ENCODE results near the gene DAAM1. TPM values are rescaled to one million over a fixed set of nuclear protein-coding genes. Genes with fewer than 3 reads are reported as not detected.

Gene DAAM1
- total RNA-seq, 1 experiment from 2014 or later, result 35.3 TPM

GRCh38 chr14:59177262-59177661, 11.2 kb upstream of the DAAM1 start:
- no peaks in the 10 kb centered on the region for H3K27me3 Mint-ChIP-seq (ENCODE audit: insufficient read depth, unreplicated experiment)
- H3K9me3 Mint-ChIP-seq (ENCODE audit: unreplicated experiment), result no peaks in the 10 kb centered on the region
- no peak overlapping the region for H3K27ac Mint-ChIP-seq (ENCODE audit: unreplicated experiment)
- peak in 1 of 2 experiments; percentile 9 for DNase-seq
- intact Hi-C loops (cut with micrococcal nuclease; ENCODE audit: unreplicated experiment), result no loop called here
- H3K4me1 Mint-ChIP-seq (ENCODE audit: low read depth, unreplicated experiment), result no peaks in the 10 kb centered on the region
- Histone ChIP-seq H3K36me3 (ENCODE audit: control insufficient read depth, insufficient read depth, low read length) (no peaks in the 10 kb centered on the region), H3K9me3 (no peaks in the 10 kb centered on the region), H3K27me3 (replicated peaks; ENCODE audit: control insufficient read depth, insufficient read depth, low read length) (no peaks in the 10 kb centered on the region; the same call in 1 of the 2 replicates), H3K4me3 (ENCODE audit: low read depth, low read length) (no peak overlapping the region), H3K4me1 (no peaks in the 10 kb centered on the region)
- CTCF ChIA-PET, result no interaction called here
- POLR2A ChIA-PET, result interaction anchor here (0.7 kb wide), 1 partner anchor 184 kb away, joined by 10 read pairs; no protein-coding TSS in a partner anchor
- no TSS peak for BruUV-seq (replicated peaks)
- H3K36me3 Mint-ChIP-seq (ENCODE audit: insufficient read depth, unreplicated experiment), result no peaks in the 10 kb centered on the region
- no peak overlapping the region for H3K4me3 Mint-ChIP-seq (ENCODE audit: unreplicated experiment)
- TF ChIP-seq, protein P1, sequence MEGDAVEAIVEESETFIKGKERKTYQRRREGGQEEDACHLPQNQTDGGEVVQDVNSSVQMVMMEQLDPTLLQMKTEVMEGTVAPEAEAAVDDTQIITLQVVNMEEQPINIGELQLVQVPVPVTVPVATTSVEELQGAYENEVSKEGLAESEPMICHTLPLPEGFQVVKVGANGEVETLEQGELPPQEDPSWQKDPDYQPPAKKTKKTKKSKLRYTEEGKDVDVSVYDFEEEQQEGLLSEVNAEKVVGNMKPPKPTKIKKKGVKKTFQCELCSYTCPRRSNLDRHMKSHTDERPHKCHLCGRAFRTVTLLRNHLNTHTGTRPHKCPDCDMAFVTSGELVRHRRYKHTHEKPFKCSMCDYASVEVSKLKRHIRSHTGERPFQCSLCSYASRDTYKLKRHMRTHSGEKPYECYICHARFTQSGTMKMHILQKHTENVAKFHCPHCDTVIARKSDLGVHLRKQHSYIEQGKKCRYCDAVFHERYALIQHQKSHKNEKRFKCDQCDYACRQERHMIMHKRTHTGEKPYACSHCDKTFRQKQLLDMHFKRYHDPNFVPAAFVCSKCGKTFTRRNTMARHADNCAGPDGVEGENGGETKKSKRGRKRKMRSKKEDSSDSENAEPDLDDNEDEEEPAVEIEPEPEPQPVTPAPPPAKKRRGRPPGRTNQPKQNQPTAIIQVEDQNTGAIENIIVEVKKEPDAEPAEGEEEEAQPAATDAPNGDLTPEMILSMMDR (IDR thresholded peaks at IDR 0.05; ENCODE audit: insufficient read depth in 1 of 2, low read depth in 1 of 2, low read length in 1 of 2, severe bottlenecking in 1 of 2, unreplicated experiment in 1 of 2), result no peak

GRCh38 chr14:59181791-59182190, 6.7 kb upstream of the DAAM1 start:
- POLR2A ChIA-PET, result no interaction called here
- no peaks in the 10 kb centered on the region for H3K4me1 Mint-ChIP-seq (ENCODE audit: low read depth, unreplicated experiment)
- H3K9me3 ChIP-seq, result no peaks in the 10 kb centered on the region
- no peak overlapping the region for H3K27ac Mint-ChIP-seq (ENCODE audit: unreplicated experiment)
- H3K4me3 ChIP-seq (ENCODE audit: low read depth, low read length), result no peak overlapping the region
- no peaks in the 10 kb centered on the region for H3K36me3 Mint-ChIP-seq (ENCODE audit: insufficient read depth, unreplicated experiment)
- no peaks in the 10 kb centered on the region for H3K4me1 ChIP-seq
- H3K27me3 Mint-ChIP-seq (ENCODE audit: insufficient read depth, unreplicated experiment), result peaks cover 2% of the 10 kb centered on the region
- H3K4me3 Mint-ChIP-seq (ENCODE audit: unreplicated experiment), result no peak overlapping the region
- H3K9me3 Mint-ChIP-seq (ENCODE audit: unreplicated experiment), result no peaks in the 10 kb centered on the region
- no peaks in the 10 kb centered on the region; the same call in 1 of the 2 replicates for H3K27me3 ChIP-seq (replicated peaks; ENCODE audit: control insufficient read depth, insufficient read depth, low read length)
- TF ChIP-seq, protein P1 (IDR thresholded peaks at IDR 0.05; ENCODE audit: insufficient read depth in 1 of 2, low read depth in 1 of 2, low read length in 1 of 2, severe bottlenecking in 1 of 2, unreplicated experiment in 1 of 2), result no peak
- DNase-seq, result no peak
- no peaks in the 10 kb centered on the region for H3K36me3 ChIP-seq (ENCODE audit: control insufficient read depth, insufficient read depth, low read length)
- BruUV-seq (replicated peaks), result no TSS peak
- CTCF ChIA-PET, result no interaction called here
- intact Hi-C loops (cut with micrococcal nuclease; ENCODE audit: unreplicated experiment), result no loop called here

GRCh38 chr14:59182641-59183040, 5.8 kb upstream of the DAAM1 start:
- Histone ChIP-seq H3K27me3 (replicated peaks; ENCODE audit: control insufficient read depth, insufficient read depth, low read length) (no peaks in the 10 kb centered on the region; the same call in 1 of the 2 replicates), H3K4me3 (ENCODE audit: low read depth, low read length) (no peak overlapping the region), H3K9me3 (no peaks in the 10 kb centered on the region), H3K36me3 (ENCODE audit: control insufficient read depth, insufficient read depth, low read length) (no peaks in the 10 kb centered on the region), H3K4me1 (no peaks in the 10 kb centered on the region)
- no peaks in the 10 kb centered on the region for H3K36me3 Mint-ChIP-seq (ENCODE audit: insufficient read depth, unreplicated experiment)
- TF ChIP-seq, protein P1 (IDR thresholded peaks at IDR 0.05; ENCODE audit: insufficient read depth in 1 of 2, low read depth in 1 of 2, low read length in 1 of 2, severe bottlenecking in 1 of 2, unreplicated experiment in 1 of 2), result no peak
- H3K27me3 Mint-ChIP-seq (ENCODE audit: insufficient read depth, unreplicated experiment), result peaks cover 2% of the 10 kb centered on the region
- CTCF ChIA-PET, result no interaction called here
- intact Hi-C loops (cut with micrococcal nuclease; ENCODE audit: unreplicated experiment), result no loop called here
- DNase-seq, result no peak
- H3K4me3 Mint-ChIP-seq (ENCODE audit: unreplicated experiment), result no peak overlapping the region
- H3K4me1 Mint-ChIP-seq (ENCODE audit: low read depth, unreplicated experiment), result no peaks in the 10 kb centered on the region
- no TSS peak for BruUV-seq (replicated peaks)
- no peak overlapping the region for H3K27ac Mint-ChIP-seq (ENCODE audit: unreplicated experiment)
- no peaks in the 10 kb centered on the region for H3K9me3 Mint-ChIP-seq (ENCODE audit: unreplicated experiment)
- POLR2A ChIA-PET, result no interaction called here
